Cortex of kidney (tissue), 1 donor: ENCODE measurements around the gene NPIPA3.
"Not testable (repeated sequence)": the region's sequence is repeated elsewhere in the genome, so short reads cannot be mapped to it uniquely, and the experiment has no call there.

Experiments used
- DNase-seq: peaks from one replicate; lab custom pipeline; 2025; lab: John Stamatoyannopoulos, UW

The NPIPA3 gene

GRCh38 chr16:14703156-14704011 is at the start of gene NPIPA3:
TSS of gene NPIPA3 (plus strand) at chr16:14703411. CDS start at chr16:14708944, 5,533 bp downstream.
- DNase-seq: not testable (repeated sequence)

GRCh38 chr16:14658063-14658462 is 45.1 kb upstream of the NPIPA3 start:
- no peak for DNase-seq

GRCh38 chr16:14667347-14668266 is 35.6 kb upstream of the NPIPA3 start:
- no peak for DNase-seq

GRCh38 chr16:14668556-14669223 is 34.5 kb upstream of the NPIPA3 start:
- no peak for DNase-seq

- no peak for DNase-seq
These were observed 33.4 kb upstream of the NPIPA3 start for GRCh38 chr16:14669776-14670175.

- no peak for DNase-seq
These were observed 30.7 kb upstream of the NPIPA3 start for GRCh38 chr16:14672403-14672971.

- no peak for DNase-seq
These were observed 26.6 kb upstream of the NPIPA3 start for GRCh38 chr16:14676633-14677032.

GRCh38 chr16:14677627-14678026 is 25.6 kb upstream of the NPIPA3 start:
- DNase-seq: no peak

- DNase-seq: no peak
These were observed 24.3 kb upstream of the NPIPA3 start for GRCh38 chr16:14678748-14679497.

- DNase-seq: not testable (repeated sequence)
These were observed 22.8 kb upstream of the NPIPA3 start for GRCh38 chr16:14680396-14680795.

- no peak for DNase-seq
These were observed 22.1 kb upstream of the NPIPA3 start for GRCh38 chr16:14681115-14681514.

- no peak for DNase-seq
These were observed 21.1 kb upstream of the NPIPA3 start for GRCh38 chr16:14682121-14682520.

- DNase-seq: not testable (repeated sequence)
These were observed 17.1 kb upstream of the NPIPA3 start for GRCh38 chr16:14685870-14686793.

- DNase-seq: not testable (repeated sequence)
These were observed 9.1 kb upstream of the NPIPA3 start, which contains the start of gene PLA2G10 for GRCh38 chr16:14694129-14694528. TSS of gene PLA2G10 (minus strand) at chr16:14694308. CDS start at chr16:14694229, 79 bp downstream.

- not testable (repeated sequence) for DNase-seq
These were observed 1.4 kb upstream of the NPIPA3 start for GRCh38 chr16:14701859-14702258.

GRCh38 chr16:14702672-14703071 is 539 bp upstream of the NPIPA3 start:
- not testable (repeated sequence) for DNase-seq

GRCh38 chr16:14733233-14733632 is 30.0 kb downstream of the NPIPA3 start:
- not testable (repeated sequence) for DNase-seq

GRCh38 chr16:14740832-14741385 is 37.7 kb downstream of the NPIPA3 start:
- DNase-seq: not testable (repeated sequence)

GRCh38 chr16:14741794-14742193 is 38.6 kb downstream of the NPIPA3 start:
- DNase-seq: not testable (repeated sequence)
